Mammary epithelial cell (primary cell): ENCODE results near the gene CTTNBP2NL.

Source experiments
- CTCF ChIP-seq, 2 donors: IDR thresholded peaks in 1 of 2; conservative IDR thresholded peaks in 1 of 2; 2 replicates each; pipeline ENCODE4 v1.5.1; 2011 to 2012; ENCODE audit warnings: inconsistent platforms in 2 of 2, low read length in 2 of 2, mild to moderate bottlenecking in 2 of 2, control low read depth in 1 of 2, low read depth in 1 of 2; ENCODE audit not compliant: insufficient read depth in 1 of 2; ENCODE audit errors: extremely low read depth in 1 of 2
- EZH2 ChIP-seq: IDR thresholded peaks from 2 replicates; pipeline ENCODE4 v1.6.1; 2012; ENCODE audit warnings: low read length, inconsistent platforms, borderline replicate concordance

- TF ChIP-seq CTCF (conservative IDR thresholded peaks at IDR 0.05 in 1 of 2, IDR thresholded peaks at IDR 0.05 in 1 of 2; ENCODE audit: extremely low read depth in 1 of 2, insufficient read depth in 1 of 2, low read depth in 1 of 2, low read length in 2 of 2) (no peak), EZH2 (no peak)
Observed at GRCh38 chr1:112460615-112461014, 64.6 kb downstream of the CTTNBP2NL start.
